CD14-positive monocyte (primary cell): ENCODE data around the gene TRPC4AP. TPM values are rescaled to one million over a fixed set of nuclear protein-coding genes. Genes with fewer than 3 reads are reported as not detected.
A peak's percentile ranks its signal among the peaks of the same experiment; 100 is the strongest.

Experiments used
- DNase-seq, 3 donors: peaks; one replicate each; pipeline ENCODE4 v3.0.0-alpha.2; 2011 to 2022
- H2AFZ ChIP-seq: 2 replicates; pipeline ENCODE4 v1.6.0; 2012; ENCODE audit warnings: mild to moderate bottlenecking, low read depth, low read length, inconsistent platforms; ENCODE audit not compliant: insufficient read depth, poor library complexity, severe bottlenecking
- H3K27ac ChIP-seq, 2 donors: 1 replicate in 1 of 2; 2 replicates in 1 of 2; pipeline ENCODE4 v1.5.1; 2012 to 2013; ENCODE audit warnings: low read length in 2 of 2, control low read depth in 1 of 2, inconsistent platforms in 1 of 2, low read depth in 1 of 2, mild to moderate bottlenecking in 1 of 2
- H3K27me3 ChIP-seq, 2 donors: one replicate each; pipeline versions ENCODE4 v1.6.0 to v1.6.1; 2011 to 2013; ENCODE audit warnings: low read length in 2 of 2; ENCODE audit not compliant: control insufficient read depth in 2 of 2, insufficient read depth in 2 of 2
- H3K36me3 ChIP-seq, 2 donors: replicated peaks in 1 of 2; 1 replicate in 1 of 2; 2 replicates in 1 of 2; pipeline versions ENCODE4 v1.5.1 to v1.6.1; 2012 to 2013; ENCODE audit warnings: low read length in 2 of 2, control low read depth in 1 of 2, inconsistent platforms in 1 of 2, mild to moderate bottlenecking in 1 of 2; ENCODE audit not compliant: insufficient read depth in 2 of 2, control insufficient read depth in 1 of 2
- H3K4me1 ChIP-seq, 2 donors: 1 replicate in 1 of 2; 2 replicates in 1 of 2; pipeline versions ENCODE4 v1.5.1 to v1.6.1; 2012 to 2013; ENCODE audit warnings: low read length in 2 of 2, control low read depth in 1 of 2, inconsistent platforms in 1 of 2, mild to moderate bottlenecking in 1 of 2, moderate library complexity in 1 of 2; ENCODE audit not compliant: insufficient read depth in 2 of 2, control insufficient read depth in 1 of 2
- H3K4me2 ChIP-seq: replicated peaks from 2 replicates; pipeline ENCODE3; 2012; ENCODE audit warnings: low read length, moderate library complexity, mild to moderate bottlenecking; ENCODE audit not compliant: poor library complexity, severe bottlenecking; ENCODE audit errors: extremely low read depth
- H3K4me3 ChIP-seq, 3 experiments: fragments of 200-600 bp in 1 of 3; sonication (generic) in 1 of 3; replicated peaks in 1 of 3; 1 replicate in 2 of 3; 2 replicates in 1 of 3; pipeline ENCODE4 v1.5.1; 2011 to 2013; ENCODE audit warnings: low read length in 3 of 3, mild to moderate bottlenecking in 3 of 3, control low read depth in 2 of 3, low read depth in 2 of 3, inconsistent platforms in 1 of 3, moderate library complexity in 1 of 3
- H3K79me2 ChIP-seq: 2 replicates; pipeline ENCODE4 v1.6.0; 2012; ENCODE audit warnings: mild to moderate bottlenecking, control low read depth, inconsistent platforms, low read length, moderate library complexity; ENCODE audit not compliant: insufficient read depth
- H3K9ac ChIP-seq: 2 replicates; pipeline ENCODE4 v1.6.0; 2017; ENCODE audit warnings: low read length, mild to moderate bottlenecking; ENCODE audit not compliant: insufficient read depth, poor library complexity, severe bottlenecking
- H3K9me3 ChIP-seq, 2 donors: replicated peaks in 1 of 2; 1 replicate in 1 of 2; 2 replicates in 1 of 2; pipeline versions ENCODE4 v1.5.1 to v1.6.1; 2012 to 2013; ENCODE audit warnings: low read length in 2 of 2, control low read depth in 1 of 2; ENCODE audit not compliant: control insufficient read depth in 1 of 2, insufficient read depth in 1 of 2
- H4K20me1 ChIP-seq: 2 replicates; pipeline ENCODE4 v1.6.0; 2012; ENCODE audit warnings: mild to moderate bottlenecking, low read length, control low read depth, moderate library complexity; ENCODE audit not compliant: insufficient read depth
- H3K27ac Mint-ChIP-seq, 7 donors: one replicate each; pipeline ENCODE4 v1.8.0; 2020; ENCODE audit warnings: mild to moderate bottlenecking in 7 of 7, mixed read lengths in 7 of 7, moderate library complexity in 6 of 7, inconsistent platforms in 2 of 7
- H3K27me3 Mint-ChIP-seq, 3 donors: one replicate each; pipeline ENCODE4 v1.8.0; 2021 to 2022; ENCODE audit warnings: low read depth in 3 of 3, mild to moderate bottlenecking in 3 of 3, mixed read lengths in 3 of 3, moderate library complexity in 3 of 3, inconsistent platforms in 1 of 3
- H3K36me3 Mint-ChIP-seq, 2 donors: one replicate each; pipeline ENCODE4 v1.8.0; 2020; ENCODE audit warnings: mixed read lengths in 2 of 2, inconsistent platforms in 1 of 2, mild to moderate bottlenecking in 1 of 2
- H3K4me1 Mint-ChIP-seq: one replicate; pipeline ENCODE4 v1.8.0; 2020; ENCODE audit warnings: mild to moderate bottlenecking, mixed read lengths
- H3K4me3 Mint-ChIP-seq, 2 donors: one replicate each; pipeline ENCODE4 v1.8.0; 2020; ENCODE audit warnings: mild to moderate bottlenecking in 2 of 2, mixed read lengths in 2 of 2, moderate library complexity in 1 of 2
- H3K9me3 Mint-ChIP-seq, 7 donors: one replicate each; pipeline ENCODE4 v1.8.0; 2020 to 2022; ENCODE audit warnings: mixed read lengths in 7 of 7, mild to moderate bottlenecking in 6 of 7, moderate library complexity in 6 of 7, inconsistent platforms in 2 of 7
- WGBS: methylation state at CpG from one replicate; pipeline ENCODE4 v1.1.5; 2013; ENCODE audit warnings: missing lambda C conversion rate; ENCODE audit not compliant: insufficient coverage; 5-methylcytosine and 5-hydroxymethylcytosine counted together
- intact Hi-C, 2 donors: fragments of 100-400 bp; cut with micrococcal nuclease; formaldehyde crosslinking; loops; one replicate each; pipeline versions ENCODE4 v1.15.0 to v1.15.1; 2023
- polyA plus RNA-seq, 3 donors: library from polyadenylated mRNA; depleted of rRNA in 1 of 3; unstranded in 2 of 3; stranded (reverse) in 1 of 3; fragments of 300-500 nt in 2 of 3; fragments of >200 nt in 1 of 3; fragmentation: Illumina TruSeq in 2 of 3; gene quantifications; 1 replicate in 2 of 3; 2 replicates in 1 of 3; pipeline ENCODE4 v1.2.3, GENCODE V29; 2012 to 2021
- TF ChIP-seq, protein P1 (sequence below): fragments of 200-600 bp; IDR thresholded peaks from one replicate; pipeline ENCODE4 v1.8.0; 2022; ENCODE audit warnings: antibody characterized with exemption, mild to moderate bottlenecking

Gene TRPC4AP
- polyA plus RNA-seq, 3 donors: 80.8 to 98.4 (median 88.6) TPM

DNA sequence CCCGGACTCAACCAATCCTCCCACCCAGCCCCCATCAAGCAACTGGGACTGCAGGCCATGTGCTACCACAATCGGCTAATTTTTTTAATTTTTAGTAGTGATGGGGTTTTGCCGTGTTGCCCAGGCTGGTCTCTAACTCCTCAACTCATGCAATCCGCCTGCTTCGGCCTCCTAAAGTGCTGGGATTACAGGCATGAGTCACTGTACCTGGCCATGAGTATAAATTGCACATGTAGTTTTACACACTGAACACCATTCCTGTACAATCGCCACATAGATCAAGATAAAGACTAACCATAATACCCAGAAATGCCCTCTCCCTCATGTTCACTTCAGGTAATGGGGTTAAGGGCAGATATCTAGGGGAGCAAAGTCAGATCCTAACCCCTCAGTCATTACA lies 26.4 kb downstream of the TRPC4AP start:
- Mint-ChIP-seq H3K4me3 (no peak overlapping the region), H3K9me3 (no peaks in the 10 kb centered on the region), H3K36me3 (peaks cover 51 to 70% of the 10 kb centered on the region in 2 donors), H3K4me1 (peaks cover 4% of the 10 kb centered on the region), H3K27me3 (no peaks in the 10 kb centered on the region), H3K27ac (peak overlapping the region in 1 of 7 donors; percentile 36)
- H3K4me1 ChIP-seq: no peaks in the 10 kb centered on the region
- 100% methylated on average over 3 of the region's 6 CpGs for WGBS
- TF ChIP-seq, protein P1, sequence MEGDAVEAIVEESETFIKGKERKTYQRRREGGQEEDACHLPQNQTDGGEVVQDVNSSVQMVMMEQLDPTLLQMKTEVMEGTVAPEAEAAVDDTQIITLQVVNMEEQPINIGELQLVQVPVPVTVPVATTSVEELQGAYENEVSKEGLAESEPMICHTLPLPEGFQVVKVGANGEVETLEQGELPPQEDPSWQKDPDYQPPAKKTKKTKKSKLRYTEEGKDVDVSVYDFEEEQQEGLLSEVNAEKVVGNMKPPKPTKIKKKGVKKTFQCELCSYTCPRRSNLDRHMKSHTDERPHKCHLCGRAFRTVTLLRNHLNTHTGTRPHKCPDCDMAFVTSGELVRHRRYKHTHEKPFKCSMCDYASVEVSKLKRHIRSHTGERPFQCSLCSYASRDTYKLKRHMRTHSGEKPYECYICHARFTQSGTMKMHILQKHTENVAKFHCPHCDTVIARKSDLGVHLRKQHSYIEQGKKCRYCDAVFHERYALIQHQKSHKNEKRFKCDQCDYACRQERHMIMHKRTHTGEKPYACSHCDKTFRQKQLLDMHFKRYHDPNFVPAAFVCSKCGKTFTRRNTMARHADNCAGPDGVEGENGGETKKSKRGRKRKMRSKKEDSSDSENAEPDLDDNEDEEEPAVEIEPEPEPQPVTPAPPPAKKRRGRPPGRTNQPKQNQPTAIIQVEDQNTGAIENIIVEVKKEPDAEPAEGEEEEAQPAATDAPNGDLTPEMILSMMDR: no peak
- peaks cover 44 to 91% of the 10 kb centered on the region in 2 donors for H3K36me3 ChIP-seq
- no peak overlapping the region for H3K4me3 ChIP-seq
- H3K4me2 ChIP-seq: no peak overlapping the region
- no peak overlapping the region for H2AFZ ChIP-seq
- no peaks in the 10 kb centered on the region for H3K9me3 ChIP-seq
- no peak overlapping the region for H3K9ac ChIP-seq
- H3K27me3 ChIP-seq: no peaks in the 10 kb centered on the region
- H4K20me1 ChIP-seq: peaks cover 100% of the 10 kb centered on the region
- intact Hi-C loops: no loop called here
- H3K79me2 ChIP-seq: peaks cover 94% of the 10 kb centered on the region
- no peak for DNase-seq
- H3K27ac ChIP-seq: no peak overlapping the region

DNA sequence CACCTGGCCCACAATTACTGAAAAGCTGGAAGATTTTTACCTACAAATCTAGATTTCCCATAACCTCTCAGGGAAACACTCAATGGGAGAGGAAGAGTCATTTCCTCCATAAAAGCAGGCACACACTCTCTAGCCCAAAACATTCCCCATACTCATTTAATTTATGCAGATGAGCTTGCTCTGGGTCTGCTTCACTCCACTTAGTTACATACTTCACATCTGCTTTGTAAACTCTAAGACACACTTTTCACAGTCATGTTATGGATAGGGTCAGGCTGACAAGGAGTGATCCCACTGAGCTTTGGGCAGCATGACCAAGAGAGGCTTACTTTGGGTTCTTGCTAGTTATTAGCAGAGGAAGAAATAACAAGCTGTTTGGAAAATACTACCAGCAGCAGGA lies 27.4 kb downstream of the TRPC4AP start:
- intact Hi-C loops: no loop called here
- peaks cover 4% of the 10 kb centered on the region for H3K4me1 Mint-ChIP-seq
- H4K20me1 ChIP-seq: peaks cover 100% of the 10 kb centered on the region

More for the DNA sequence above, 27.4 kb downstream of the TRPC4AP start:
- Histone ChIP-seq H3K9me3 (no peaks in the 10 kb centered on the region), H3K27me3 (no peaks in the 10 kb centered on the region), H3K4me1 (no peaks in the 10 kb centered on the region), H3K4me2 (no peak overlapping the region), H3K79me2 (peaks cover 96% of the 10 kb centered on the region), H3K9ac (no peak overlapping the region), H3K36me3 (peaks cover 44 to 91% of the 10 kb centered on the region in 2 donors), H2AFZ (no peak overlapping the region), H3K4me3 (no peak overlapping the region), H3K27ac (no peak overlapping the region)
- TF ChIP-seq, protein P1: no peak
- peak overlapping the region in 3 of 7 donors; percentile 4 to 80 (median 37) for H3K27ac Mint-ChIP-seq
- H3K4me3 Mint-ChIP-seq: no peak overlapping the region
- peaks cover 47 to 69% of the 10 kb centered on the region in 2 donors for H3K36me3 Mint-ChIP-seq
- H3K27me3 Mint-ChIP-seq: no peaks in the 10 kb centered on the region
- DNase-seq: no peak
- peaks cover 0 to 2% (median 0%) of the 10 kb centered on the region in 7 donors for H3K9me3 Mint-ChIP-seq
